Endothelial cell of umbilical vein (primary cell): ENCODE results near the gene VIPR2. TPM values are rescaled to one million over a fixed set of nuclear protein-coding genes. Genes with fewer than 3 reads are reported as not detected.

Experiments used
- BruUV-seq: library from RNA; stranded (reverse); fragments of 400-500 nt; replicated peaks from 2 replicates; lab custom pipeline; 2021; lab: Mats Ljungman, UMichigan
- CTCF ChIA-PET: fragments of 300-600, 350-600 bp; sonication (Branson Sonifier 250); formaldehyde crosslinking; loops from one replicate; lab custom pipeline; 2021; ENCODE audit warnings: antibody characterized with exemption, inconsistent platforms; lab: Charles Lee
- POLR2A ChIA-PET: fragments of 300-600, 350-600 bp; sonication (Branson Sonifier 250); formaldehyde crosslinking; loops from one replicate; lab custom pipeline; 2021; ENCODE audit warnings: antibody characterized with exemption, inconsistent platforms; lab: Charles Lee
- DNase-seq: peaks from one replicate; pipeline ENCODE4 v3.0.0-alpha.2; 2011; ENCODE audit warnings: low read depth, low spot score
- FAIRE-seq: peaks from 2 replicates; lab custom pipeline; 2011; peaks lifted over from hg19 to GRCh38; lab: Jason Lieb, UNC
- H2AFZ ChIP-seq: 2 replicates; pipeline ENCODE4 v1.6.0; 2012; ENCODE audit warnings: low read depth, low read length, control low read depth, inconsistent platforms
- H3K27ac ChIP-seq: 2 replicates; pipeline ENCODE4 v1.5.1; 2011; ENCODE audit warnings: low read depth, mild to moderate bottlenecking, control low read depth, low read length, moderate library complexity; ENCODE audit not compliant: insufficient read depth
- H3K27me3 ChIP-seq, 2 experiments: 2 replicates each; pipeline versions ENCODE4 v1.6.0 to v1.6.1; 2011; ENCODE audit warnings: low read length in 2 of 2, mixed read lengths in 1 of 2; ENCODE audit not compliant: control insufficient read depth in 2 of 2, insufficient read depth in 2 of 2
- H3K36me3 ChIP-seq, 2 experiments: 2 replicates in 1 of 2; 3 replicates in 1 of 2; pipeline ENCODE4 v1.5.1; 2011; ENCODE audit warnings: low read length in 2 of 2, mild to moderate bottlenecking in 1 of 2, moderate library complexity in 1 of 2; ENCODE audit not compliant: control insufficient read depth in 2 of 2, insufficient read depth in 2 of 2; ENCODE audit errors: extremely low read depth in 1 of 2
- H3K4me1 ChIP-seq: 3 replicates; pipeline ENCODE4 v1.5.1; 2011; ENCODE audit warnings: mild to moderate bottlenecking, low read length; ENCODE audit not compliant: control insufficient read depth, insufficient read depth; ENCODE audit errors: extremely low read depth
- H3K4me2 ChIP-seq: 2 replicates; pipeline ENCODE4 v1.6.1; 2011; ENCODE audit warnings: low read length, control low read depth, mixed read lengths; ENCODE audit not compliant: insufficient read depth
- H3K4me3 ChIP-seq, 3 experiments: fragments of 200-600 bp in 1 of 3; sonication (generic), shearing (Covaris generic) in 1 of 3; replicated peaks in 1 of 3; 2 replicates each; pipeline ENCODE4 v1.5.1; 2011 to 2016; ENCODE audit warnings: control low read depth in 3 of 3, low read length in 3 of 3, mild to moderate bottlenecking in 2 of 3, inconsistent platforms in 1 of 3, low read depth in 1 of 3, moderate library complexity in 1 of 3; ENCODE audit not compliant: insufficient read depth in 1 of 3
- H3K79me2 ChIP-seq: 2 replicates; pipeline ENCODE4 v1.6.0; 2012; ENCODE audit warnings: low read length, inconsistent platforms; ENCODE audit not compliant: control insufficient read depth, insufficient read depth
- H3K9ac ChIP-seq: replicated peaks from 2 replicates; pipeline ENCODE3; 2011; ENCODE audit warnings: low read length, control low read depth; ENCODE audit not compliant: insufficient read depth; ENCODE audit errors: extremely low read depth
- H3K9me1 ChIP-seq: replicated peaks from 3 replicates; pipeline ENCODE4 v1.6.0; 2011; ENCODE audit warnings: mild to moderate bottlenecking, low read length; ENCODE audit not compliant: control insufficient read depth, insufficient read depth; ENCODE audit errors: extremely low read depth
- H3K9me3 ChIP-seq: replicated peaks from 2 replicates; pipeline ENCODE4 v1.5.1; 2012; ENCODE audit warnings: low read length, inconsistent platforms; ENCODE audit not compliant: control insufficient read depth, insufficient read depth
- H4K20me1 ChIP-seq: replicated peaks from 2 replicates; pipeline ENCODE3; 2011; ENCODE audit warnings: mild to moderate bottlenecking, low read length; ENCODE audit not compliant: control insufficient read depth, insufficient read depth; ENCODE audit errors: extremely low read depth
- EZH2 ChIP-seq: IDR thresholded peaks from 2 replicates; pipeline ENCODE4 v1.6.1; 2012; ENCODE audit warnings: borderline replicate concordance, low read depth, mild to moderate bottlenecking, moderate library complexity, low read length, inconsistent platforms; ENCODE audit not compliant: severe bottlenecking
- FOS ChIP-seq: IDR thresholded peaks from 2 replicates; pipeline ENCODE4 v1.6.1; 2011; ENCODE audit warnings: mild to moderate bottlenecking, low read length, moderate library complexity, borderline replicate concordance; ENCODE audit not compliant: insufficient read depth
- GATA2 ChIP-seq: IDR thresholded peaks from 2 replicates; pipeline ENCODE4 v1.7.0; 2011; ENCODE audit warnings: low read depth, mild to moderate bottlenecking, moderate library complexity, mixed read lengths, low read length; ENCODE audit not compliant: insufficient read length, insufficient read depth
- JUN ChIP-seq: IDR thresholded peaks from 2 replicates; pipeline ENCODE4 v1.6.1; 2011; ENCODE audit warnings: borderline replicate concordance, low read depth; ENCODE audit not compliant: insufficient read length, insufficient read depth
- MYC ChIP-seq: IDR thresholded peaks from one replicate; pipeline ENCODE4 v1.6.1; 2011; ENCODE audit warnings: mild to moderate bottlenecking, low read depth, low read length
- POLR2A ChIP-seq: IDR thresholded peaks from 2 replicates; pipeline ENCODE4 v1.6.1; 2012; ENCODE audit warnings: low read depth, mild to moderate bottlenecking, control low read depth, low read length
- POLR2AphosphoS5 ChIP-seq: IDR thresholded peaks from 2 replicates; pipeline ENCODE4 v1.6.1; 2012; ENCODE audit warnings: low read depth, mild to moderate bottlenecking, control low read depth, low read length, moderate library complexity; ENCODE audit not compliant: insufficient read depth
- dilution Hi-C: fragments of 300-500 bp; cut with MboI; formaldehyde crosslinking; loops from one replicate; pipeline ENCODE4 v1.15.0; 2019; ENCODE audit warnings: low sequenced_read_pairs; ENCODE audit not compliant: extremely low pct_ligation_motif_present
- intact Hi-C: fragments of 100-400 bp; cut with micrococcal nuclease; formaldehyde crosslinking; loops from one replicate; pipeline ENCODE4 v1.10.0; 2022
- polyA plus RNA-seq, 4 experiments: library from polyadenylated mRNA; depleted of rRNA in 3 of 4; stranded (reverse) in 3 of 4; unstranded in 1 of 4; fragments of >200 nt; gene quantifications; 2 replicates each; pipeline versions ENCODE4 v1.2.1 to v1.2.3, GENCODE V29; 2011 to 2012; ENCODE audit warnings: missing spikeins in 1 of 4
- total RNA-seq: library from RNA; stranded (reverse); gene quantifications from 2 replicates; pipeline ENCODE4 v1.2.3, GENCODE V29; 2021
- TF ChIP-seq, protein P1 (sequence below), 2 donors: IDR thresholded peaks; 1 replicate in 1 of 2; 2 replicates in 1 of 2; pipeline ENCODE4 v1.5.1; 2011; ENCODE audit warnings: low read length in 2 of 2, mild to moderate bottlenecking in 2 of 2, moderate library complexity in 2 of 2, control low read depth in 1 of 2, inconsistent platforms in 1 of 2, low read depth in 1 of 2; ENCODE audit not compliant: insufficient read depth in 1 of 2; ENCODE audit errors: extremely low read depth in 1 of 2
- TF ChIP-seq, protein P2 (sequence below): IDR thresholded peaks from 2 replicates; pipeline ENCODE4 v1.6.1; 2011; ENCODE audit not compliant: insufficient read depth, insufficient read length

The VIPR2 gene
- total and polyA plus RNA-seq, 2 donors (not counting 3 experiments of a cell fraction or from before 2014, with no cell fraction given): not detected

DNA sequence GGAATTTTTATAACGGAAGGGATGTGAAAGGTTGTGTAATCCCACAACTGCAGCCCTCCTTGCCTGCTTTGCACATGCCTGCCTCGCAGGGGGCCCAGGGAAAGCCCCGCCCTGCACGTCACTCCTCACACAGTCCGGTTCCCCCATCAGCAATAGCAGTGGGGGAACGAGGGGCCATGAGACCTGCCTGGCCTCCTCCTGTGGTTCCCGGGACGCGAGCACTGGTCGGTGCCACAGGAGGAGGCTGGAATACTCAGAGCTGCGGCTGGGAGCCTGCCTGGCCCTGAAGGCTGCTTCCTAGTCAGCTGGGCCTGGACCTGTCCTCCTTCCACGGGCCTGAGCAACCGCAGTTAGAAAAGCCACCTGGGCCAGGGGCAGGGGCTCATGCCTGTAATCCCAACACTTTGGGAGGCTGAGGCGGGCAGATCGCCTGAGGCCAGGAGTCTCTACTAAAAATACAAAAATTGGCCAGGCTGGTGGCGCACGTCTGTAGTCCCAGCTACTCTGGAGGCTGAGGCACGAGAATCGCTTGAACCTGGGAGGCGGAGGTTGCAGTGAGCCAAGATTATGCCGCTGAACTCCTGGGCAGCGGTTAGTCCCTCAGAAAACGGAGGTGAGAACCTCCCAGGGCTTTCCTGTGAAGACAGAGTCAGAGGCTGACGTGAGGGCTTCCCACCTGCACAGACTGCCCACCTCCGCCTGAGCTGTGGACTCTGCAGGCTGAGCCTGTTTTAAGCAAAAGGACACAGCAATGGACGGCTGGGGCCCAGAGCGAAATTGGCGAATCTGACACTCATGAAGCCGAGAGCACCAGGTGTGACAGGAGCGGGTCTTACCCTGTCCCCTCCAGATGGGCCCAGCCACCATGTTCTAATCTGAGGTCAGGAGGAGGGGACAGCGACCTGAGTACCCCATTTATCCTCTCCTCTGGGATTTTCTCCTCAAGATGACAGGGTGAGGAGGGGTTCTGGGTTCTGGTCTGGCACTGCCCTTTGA lies 52.9 kb downstream of the VIPR2 start:
- Histone ChIP-seq H3K36me3 (no peaks in the 10 kb centered on the region), H3K4me2 (no peak overlapping the region), H3K27me3 (no peaks in the 10 kb centered on the region), H3K9ac (no peak overlapping the region), H2AFZ (no peak overlapping the region), H3K9me1 (no peaks in the 10 kb centered on the region), H3K27ac (no peak overlapping the region), H3K79me2 (no peaks in the 10 kb centered on the region), H3K4me3 (no peak overlapping the region), H3K9me3 (no peaks in the 10 kb centered on the region), H3K4me1 (no peaks in the 10 kb centered on the region), H4K20me1 (no peaks in the 10 kb centered on the region)
- intact Hi-C loops (no loop called here), dilution Hi-C loops (no loop called here)
- FAIRE-seq (no peak), DNase-seq (no peak)
- BruUV-seq: no TSS peak
- ChIA-PET CTCF (no interaction called here), POLR2A (no interaction called here)
- TF ChIP-seq POLR2A (no peak), POLR2AphosphoS5 (no peak), FOS (no peak), GATA2 (no peak), JUN (no peak), EZH2 (no peak), MYC (no peak)
- TF ChIP-seq, protein P1, sequence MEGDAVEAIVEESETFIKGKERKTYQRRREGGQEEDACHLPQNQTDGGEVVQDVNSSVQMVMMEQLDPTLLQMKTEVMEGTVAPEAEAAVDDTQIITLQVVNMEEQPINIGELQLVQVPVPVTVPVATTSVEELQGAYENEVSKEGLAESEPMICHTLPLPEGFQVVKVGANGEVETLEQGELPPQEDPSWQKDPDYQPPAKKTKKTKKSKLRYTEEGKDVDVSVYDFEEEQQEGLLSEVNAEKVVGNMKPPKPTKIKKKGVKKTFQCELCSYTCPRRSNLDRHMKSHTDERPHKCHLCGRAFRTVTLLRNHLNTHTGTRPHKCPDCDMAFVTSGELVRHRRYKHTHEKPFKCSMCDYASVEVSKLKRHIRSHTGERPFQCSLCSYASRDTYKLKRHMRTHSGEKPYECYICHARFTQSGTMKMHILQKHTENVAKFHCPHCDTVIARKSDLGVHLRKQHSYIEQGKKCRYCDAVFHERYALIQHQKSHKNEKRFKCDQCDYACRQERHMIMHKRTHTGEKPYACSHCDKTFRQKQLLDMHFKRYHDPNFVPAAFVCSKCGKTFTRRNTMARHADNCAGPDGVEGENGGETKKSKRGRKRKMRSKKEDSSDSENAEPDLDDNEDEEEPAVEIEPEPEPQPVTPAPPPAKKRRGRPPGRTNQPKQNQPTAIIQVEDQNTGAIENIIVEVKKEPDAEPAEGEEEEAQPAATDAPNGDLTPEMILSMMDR (IDR thresholded peaks at IDR 0.05; ENCODE audit: extremely low read depth in 1 of 2, insufficient read depth in 1 of 2, low read depth in 1 of 2, low read length in 2 of 2): no peak
- TF ChIP-seq, protein P2, sequence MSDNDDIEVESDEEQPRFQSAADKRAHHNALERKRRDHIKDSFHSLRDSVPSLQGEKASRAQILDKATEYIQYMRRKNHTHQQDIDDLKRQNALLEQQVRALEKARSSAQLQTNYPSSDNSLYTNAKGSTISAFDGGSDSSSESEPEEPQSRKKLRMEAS: no peak
